Vagina (tissue), 2 donors: ENCODE data around the gene RNF26.
A peak's percentile ranks its signal among the peaks of the same experiment; 100 is the strongest.

Experiments
- POLR2AphosphoS5 ChIP-seq, 2 donors: sonication (generic); formaldehyde crosslinking; IDR thresholded peaks; one replicate each; pipeline ENCODE4 v1.9.0; 2017; ENCODE audit warnings: antibody characterized with exemption in 2 of 2, mild to moderate bottlenecking in 2 of 2, low read depth in 1 of 2; ENCODE audit not compliant: insufficient read depth in 1 of 2
- TF ChIP-seq, protein P1 (sequence below), 3 experiments: fragments of 450-650 bp in 2 of 3; fragments of 200-600 bp in 1 of 3; sonication (generic) in 1 of 3; IDR thresholded peaks; one replicate each; pipeline ENCODE4 v1.5.1; 2017 to 2019; ENCODE audit warnings: antibody characterized with exemption in 3 of 3, mild to moderate bottlenecking in 2 of 3, moderate library complexity in 2 of 3

DNA sequence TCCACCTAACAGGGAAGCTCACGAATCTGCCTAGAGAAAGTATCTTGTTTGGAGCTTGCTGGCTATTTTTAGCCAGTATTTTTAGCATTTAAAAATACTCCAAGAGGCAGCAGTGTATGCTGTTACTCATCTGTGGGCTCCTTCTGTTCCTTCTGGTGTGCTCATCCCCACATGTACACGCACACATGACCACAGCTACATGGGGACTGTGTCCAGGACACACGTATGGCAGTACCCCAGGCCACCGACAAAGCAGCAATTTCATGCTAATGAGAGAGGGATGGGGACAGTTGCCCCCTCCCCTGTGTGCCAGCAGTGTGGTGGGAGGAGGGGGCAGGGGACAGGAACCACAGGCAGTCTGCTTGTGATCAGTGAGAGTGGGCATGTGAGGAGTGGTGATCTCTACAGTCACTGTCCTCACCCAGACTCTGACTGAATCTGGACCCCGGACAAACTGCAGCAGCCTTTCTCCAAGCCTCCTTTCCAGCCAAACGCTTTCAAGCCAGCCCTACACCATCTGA is 30.8 kb downstream of the RNF26 start:
- peak in 1 of 2 donors; percentile 20 for TF ChIP-seq POLR2AphosphoS5 (IDR thresholded peaks at IDR 0.05; ENCODE audit: insufficient read depth in 1 of 2, low read depth in 1 of 2)
- TF ChIP-seq, protein P1, sequence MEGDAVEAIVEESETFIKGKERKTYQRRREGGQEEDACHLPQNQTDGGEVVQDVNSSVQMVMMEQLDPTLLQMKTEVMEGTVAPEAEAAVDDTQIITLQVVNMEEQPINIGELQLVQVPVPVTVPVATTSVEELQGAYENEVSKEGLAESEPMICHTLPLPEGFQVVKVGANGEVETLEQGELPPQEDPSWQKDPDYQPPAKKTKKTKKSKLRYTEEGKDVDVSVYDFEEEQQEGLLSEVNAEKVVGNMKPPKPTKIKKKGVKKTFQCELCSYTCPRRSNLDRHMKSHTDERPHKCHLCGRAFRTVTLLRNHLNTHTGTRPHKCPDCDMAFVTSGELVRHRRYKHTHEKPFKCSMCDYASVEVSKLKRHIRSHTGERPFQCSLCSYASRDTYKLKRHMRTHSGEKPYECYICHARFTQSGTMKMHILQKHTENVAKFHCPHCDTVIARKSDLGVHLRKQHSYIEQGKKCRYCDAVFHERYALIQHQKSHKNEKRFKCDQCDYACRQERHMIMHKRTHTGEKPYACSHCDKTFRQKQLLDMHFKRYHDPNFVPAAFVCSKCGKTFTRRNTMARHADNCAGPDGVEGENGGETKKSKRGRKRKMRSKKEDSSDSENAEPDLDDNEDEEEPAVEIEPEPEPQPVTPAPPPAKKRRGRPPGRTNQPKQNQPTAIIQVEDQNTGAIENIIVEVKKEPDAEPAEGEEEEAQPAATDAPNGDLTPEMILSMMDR (IDR thresholded peaks at IDR 0.05): no peak
